ENCODE data around the gene NEU2. TPM values are rescaled to one million over a fixed set of nuclear protein-coding genes. Genes with fewer than 3 reads are reported as not detected.

Gene NEU2
- total RNA-seq, 1 donor from 2014 or later = not detected

DNA sequence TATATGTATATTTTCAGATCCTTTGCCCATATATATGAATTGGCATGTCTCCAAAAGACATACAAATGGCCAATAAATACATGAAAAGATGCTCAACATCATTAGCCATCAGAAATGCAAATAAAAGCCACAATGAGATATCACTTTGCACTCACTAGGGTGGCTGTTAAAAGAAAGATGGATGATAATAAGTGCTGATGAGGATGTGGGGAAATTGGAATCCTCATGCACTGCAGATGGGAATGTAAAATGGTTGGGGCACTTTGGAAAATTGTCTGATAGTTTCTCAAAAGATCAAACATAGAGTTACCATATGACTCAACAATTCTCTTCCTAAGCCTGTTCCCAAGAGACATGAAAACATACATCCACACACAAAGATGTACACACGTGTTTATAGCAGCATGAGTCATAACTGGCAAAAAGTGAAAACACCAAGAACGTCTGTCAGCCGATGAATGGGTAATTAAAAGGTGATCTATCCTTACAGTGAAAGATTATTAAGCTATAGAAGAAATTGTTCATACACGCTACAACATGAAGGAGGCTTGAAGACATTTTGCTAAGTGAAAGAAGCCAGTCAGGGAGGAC is 39.1 kb upstream of the NEU2 start:
- H3K4me1 ChIP-seq = no peaks in the 10 kb centered on the region
- peaks cover 11% of the 10 kb centered on the region for H3K27me3 ChIP-seq (ENCODE audit: low read depth)
- TF ChIP-seq, protein P1, sequence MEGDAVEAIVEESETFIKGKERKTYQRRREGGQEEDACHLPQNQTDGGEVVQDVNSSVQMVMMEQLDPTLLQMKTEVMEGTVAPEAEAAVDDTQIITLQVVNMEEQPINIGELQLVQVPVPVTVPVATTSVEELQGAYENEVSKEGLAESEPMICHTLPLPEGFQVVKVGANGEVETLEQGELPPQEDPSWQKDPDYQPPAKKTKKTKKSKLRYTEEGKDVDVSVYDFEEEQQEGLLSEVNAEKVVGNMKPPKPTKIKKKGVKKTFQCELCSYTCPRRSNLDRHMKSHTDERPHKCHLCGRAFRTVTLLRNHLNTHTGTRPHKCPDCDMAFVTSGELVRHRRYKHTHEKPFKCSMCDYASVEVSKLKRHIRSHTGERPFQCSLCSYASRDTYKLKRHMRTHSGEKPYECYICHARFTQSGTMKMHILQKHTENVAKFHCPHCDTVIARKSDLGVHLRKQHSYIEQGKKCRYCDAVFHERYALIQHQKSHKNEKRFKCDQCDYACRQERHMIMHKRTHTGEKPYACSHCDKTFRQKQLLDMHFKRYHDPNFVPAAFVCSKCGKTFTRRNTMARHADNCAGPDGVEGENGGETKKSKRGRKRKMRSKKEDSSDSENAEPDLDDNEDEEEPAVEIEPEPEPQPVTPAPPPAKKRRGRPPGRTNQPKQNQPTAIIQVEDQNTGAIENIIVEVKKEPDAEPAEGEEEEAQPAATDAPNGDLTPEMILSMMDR (IDR thresholded peaks at IDR 0.05; ENCODE audit: borderline replicate concordance) = no peak
- H3K9me3 ChIP-seq (replicated peaks) = no peaks in the 10 kb centered on the region
- DNase-seq = no peak
- intact Hi-C loops (cut with micrococcal nuclease) = no loop called here
- H3K4me3 ChIP-seq = no peak overlapping the region
- no peak overlapping the region for H3K27ac ChIP-seq (replicated peaks)
- H3K36me3 ChIP-seq = no peaks in the 10 kb centered on the region

DNA sequence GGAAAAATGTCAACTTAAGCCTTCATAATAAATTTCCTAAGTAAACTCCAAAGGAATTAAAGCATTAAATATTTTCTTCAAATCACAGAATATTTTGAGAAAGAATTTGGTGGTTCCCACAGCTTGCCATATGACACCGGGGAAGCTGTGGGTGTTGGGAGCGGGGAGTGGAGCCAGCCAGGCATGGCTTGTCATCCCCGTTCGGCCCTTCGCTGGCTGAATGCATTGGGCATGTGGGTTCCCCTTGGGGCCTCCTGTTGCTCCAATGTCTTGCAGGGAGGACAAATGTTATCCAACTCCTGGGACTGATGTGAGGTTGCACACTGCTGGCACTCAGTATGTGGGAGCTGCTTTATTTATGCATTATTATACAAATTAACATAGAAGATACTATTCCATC is 38.0 kb upstream of the NEU2 start:
- TF ChIP-seq, protein P1 (IDR thresholded peaks at IDR 0.05; ENCODE audit: borderline replicate concordance) = no peak

DNA sequence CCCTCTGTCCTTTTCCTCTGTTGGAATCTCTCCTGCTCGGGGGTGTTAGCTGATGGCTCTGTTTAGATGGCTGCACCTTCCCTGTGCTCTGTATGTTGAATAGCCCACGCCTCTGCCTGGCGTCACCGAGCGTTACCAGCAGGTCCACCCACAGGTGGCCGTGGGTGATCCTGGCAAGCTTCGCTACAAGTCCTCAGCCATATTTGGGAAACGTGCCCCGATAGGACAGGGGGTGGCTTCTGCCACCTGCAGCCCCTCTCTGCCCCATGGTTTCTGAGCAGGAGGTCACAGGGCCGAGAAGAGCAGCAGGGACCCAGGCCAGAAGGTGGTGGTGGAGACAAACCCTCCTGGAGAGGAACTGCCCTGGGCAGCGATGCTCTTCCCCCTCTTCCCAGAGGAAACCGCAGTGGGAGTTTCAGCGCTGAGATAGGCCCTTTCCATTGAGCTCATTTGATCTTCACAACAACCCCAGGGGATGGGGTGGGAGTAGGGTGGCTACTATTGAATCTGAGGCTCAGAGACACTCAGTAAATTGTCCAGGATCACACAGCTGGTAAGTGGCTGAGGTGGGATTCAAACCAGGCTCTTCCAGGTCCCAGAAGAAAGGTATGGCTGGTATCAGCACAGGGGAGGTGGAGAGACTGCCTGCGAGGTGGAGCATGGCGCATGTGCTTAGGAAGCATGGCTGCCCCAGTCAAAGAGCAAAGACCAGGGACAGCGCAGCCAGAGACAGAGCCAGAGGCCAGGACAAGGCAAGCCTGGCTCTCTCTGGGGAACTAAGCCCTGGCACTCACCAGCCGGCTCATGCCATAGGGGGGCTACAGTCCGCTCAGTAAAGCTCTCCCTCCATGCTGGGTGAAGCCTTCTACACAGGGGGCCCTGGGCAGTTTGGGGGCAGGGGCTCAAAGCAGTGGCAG is 34.5 kb upstream of the NEU2 start:
- no peaks in the 10 kb centered on the region for H3K36me3 ChIP-seq
- intact Hi-C loops (cut with micrococcal nuclease) = no loop called here
- no peak overlapping the region for H3K4me3 ChIP-seq
- no peak for DNase-seq
- H3K4me1 ChIP-seq = no peaks in the 10 kb centered on the region
- TF ChIP-seq, protein P1 (IDR thresholded peaks at IDR 0.05; ENCODE audit: borderline replicate concordance) = no peak
- no peak overlapping the region for H3K27ac ChIP-seq (replicated peaks)
- peaks cover 18% of the 10 kb centered on the region for H3K27me3 ChIP-seq (ENCODE audit: low read depth)
- H3K9me3 ChIP-seq (replicated peaks) = no peaks in the 10 kb centered on the region

More for the DNA sequence above, 38.0 kb upstream of the NEU2 start:
- intact Hi-C loops (cut with micrococcal nuclease) = no loop called here
- no peaks in the 10 kb centered on the region for H3K36me3 ChIP-seq
- H3K27me3 ChIP-seq (ENCODE audit: low read depth) = peaks cover 13% of the 10 kb centered on the region
- H3K9me3 ChIP-seq (replicated peaks) = no peaks in the 10 kb centered on the region
- H3K4me3 ChIP-seq = no peak overlapping the region
- H3K4me1 ChIP-seq = no peaks in the 10 kb centered on the region
- H3K27ac ChIP-seq (replicated peaks) = no peak overlapping the region
- DNase-seq = no peak

DNA sequence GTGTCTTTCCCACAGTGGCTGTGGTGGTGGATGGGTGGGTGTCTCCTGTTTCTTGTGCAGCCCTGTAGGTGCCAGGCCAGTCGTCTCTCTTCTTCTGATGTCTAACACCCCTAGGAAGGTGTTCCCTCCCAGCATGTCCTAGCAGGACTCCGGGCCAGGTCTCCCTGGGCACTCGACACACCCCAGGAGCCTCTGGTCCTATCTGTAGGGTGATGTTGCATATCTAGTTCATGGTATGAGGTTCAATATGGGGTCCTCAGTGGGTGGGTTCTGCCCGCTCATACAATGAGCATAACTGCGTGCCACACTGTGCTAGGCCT is 33.8 kb upstream of the NEU2 start:
- H3K4me1 ChIP-seq = no peaks in the 10 kb centered on the region
- H3K4me3 ChIP-seq = no peak overlapping the region
- H3K27me3 ChIP-seq (ENCODE audit: low read depth) = peaks cover 20% of the 10 kb centered on the region
- no peaks in the 10 kb centered on the region for H3K36me3 ChIP-seq
- no peak overlapping the region for H3K27ac ChIP-seq (replicated peaks)
- TF ChIP-seq, protein P1 (IDR thresholded peaks at IDR 0.05; ENCODE audit: borderline replicate concordance) = no peak
- intact Hi-C loops (cut with micrococcal nuclease) = no loop called here
- no peak for DNase-seq
- H3K9me3 ChIP-seq (replicated peaks) = no peaks in the 10 kb centered on the region

DNA sequence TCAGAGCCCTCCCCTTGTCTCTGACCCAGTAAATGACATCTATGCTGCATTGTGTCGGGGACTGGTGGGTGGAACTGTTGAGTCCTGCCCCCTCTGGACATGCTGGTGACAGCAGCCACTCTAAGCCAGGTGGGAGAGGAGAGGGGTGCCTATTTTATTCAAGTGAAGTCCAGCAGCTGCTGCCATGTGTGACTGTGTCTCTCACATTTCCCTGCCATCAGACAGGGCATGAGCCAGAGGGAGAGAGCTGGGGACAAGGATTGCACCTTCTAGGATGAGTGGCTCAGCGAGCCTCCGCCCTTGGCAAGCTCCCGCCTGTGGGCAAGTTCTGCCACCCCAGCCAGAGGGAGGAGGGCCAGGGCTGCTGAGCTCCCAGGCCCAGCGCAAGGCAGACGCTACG is 33.1 kb upstream of the NEU2 start:
- TF ChIP-seq, protein P1 (IDR thresholded peaks at IDR 0.05; ENCODE audit: borderline replicate concordance) = no peak
- no peaks in the 10 kb centered on the region for H3K9me3 ChIP-seq (replicated peaks)
- H3K27me3 ChIP-seq (ENCODE audit: low read depth) = peaks cover 26% of the 10 kb centered on the region
- DNase-seq = no peak
- intact Hi-C loops (cut with micrococcal nuclease) = no loop called here
- no peaks in the 10 kb centered on the region for H3K36me3 ChIP-seq
- no peak overlapping the region for H3K4me3 ChIP-seq
- H3K27ac ChIP-seq (replicated peaks) = no peak overlapping the region
- H3K4me1 ChIP-seq = no peaks in the 10 kb centered on the region
